Kidney epithelial cell (primary cell): Measurements from ENCODE around the gene FSTL4. TPM values are rescaled to one million over a fixed set of nuclear protein-coding genes. Genes with fewer than 3 reads are reported as not detected.
A peak's percentile ranks its signal among the peaks of the same experiment; 100 is the strongest.

Experiments
- DNase-seq: peaks from one replicate; pipeline ENCODE4 v3.0.0-alpha.2; 2010; ENCODE audit warnings: low read depth
- H3K27me3 ChIP-seq: 2 replicates; pipeline ENCODE4 v1.6.0; 2011; ENCODE audit warnings: low read length; ENCODE audit not compliant: control insufficient read depth, insufficient read depth
- H3K36me3 ChIP-seq: 2 replicates; pipeline ENCODE4 v1.5.1; 2011; ENCODE audit warnings: low read length; ENCODE audit not compliant: control insufficient read depth, insufficient read depth
- H3K4me3 ChIP-seq: 2 replicates; pipeline ENCODE4 v1.5.1; 2011; ENCODE audit warnings: low read depth, mild to moderate bottlenecking, control low read depth, low read length
- CTCF ChIP-seq: IDR thresholded peaks from 2 replicates; pipeline ENCODE4 v1.5.1; 2011; ENCODE audit warnings: mild to moderate bottlenecking, moderate library complexity, low read length, control low read depth, inconsistent platforms; ENCODE audit not compliant: insufficient read depth, poor library complexity, severe bottlenecking
- total RNA-seq: library from RNA; depleted of rRNA; stranded (reverse); fragments of >200 nt; gene quantifications from 2 replicates; pipeline ENCODE4 v1.2.3, GENCODE V29; 2015

FSTL4 gene
- total RNA-seq, 1 donor from 2014 or later, result not detected

- Histone ChIP-seq H3K36me3 (no peaks in the 10 kb centered on the region), H3K4me3 (no peak overlapping the region), H3K27me3 (peaks cover 4% of the 10 kb centered on the region)
- no peak for DNase-seq
- no peak for TF ChIP-seq CTCF
These were observed 315.0 kb downstream of the FSTL4 start for GRCh38 chr5:133297293-133297692.

GRCh38 chr5:133296624-133297023 lies 315.7 kb downstream of the FSTL4 start:
- Histone ChIP-seq H3K36me3 (no peaks in the 10 kb centered on the region), H3K4me3 (no peak overlapping the region), H3K27me3 (peaks cover 3% of the 10 kb centered on the region)
- no peak for DNase-seq
- TF ChIP-seq CTCF, result no peak

- no peak for DNase-seq
These were observed 316.8 kb downstream of the FSTL4 start for GRCh38 chr5:133295520-133295919.

GRCh38 chr5:133294380-133294779 lies 318.0 kb downstream of the FSTL4 start:
- Histone ChIP-seq H3K4me3 (no peak overlapping the region), H3K36me3 (no peaks in the 10 kb centered on the region), H3K27me3 (no peaks in the 10 kb centered on the region)
- no peak for TF ChIP-seq CTCF
- DNase-seq, result no peak

More at GRCh38 chr5:133295520-133295919, 316.8 kb downstream of the FSTL4 start:
- H3K27me3 ChIP-seq, result no peaks in the 10 kb centered on the region
- no peak overlapping the region for H3K4me3 ChIP-seq
- H3K36me3 ChIP-seq, result no peaks in the 10 kb centered on the region
- no peak for TF ChIP-seq CTCF

- Histone ChIP-seq H3K27me3 (no peaks in the 10 kb centered on the region), H3K4me3 (no peak overlapping the region), H3K36me3 (no peaks in the 10 kb centered on the region)
- no peak for DNase-seq
- no peak for TF ChIP-seq CTCF
These were observed 318.4 kb downstream of the FSTL4 start for GRCh38 chr5:133293960-133294359.

- no peaks in the 10 kb centered on the region for H3K27me3 ChIP-seq
- H3K36me3 ChIP-seq, result no peaks in the 10 kb centered on the region
- no peak for TF ChIP-seq CTCF
- DNase-seq, result peak; percentile 53
- no peak overlapping the region for H3K4me3 ChIP-seq
These were observed 320.0 kb downstream of the FSTL4 start for GRCh38 chr5:133292300-133292699.
